Testis (tissue), 2 donors: ENCODE data around the gene PPM1H.

Experiments used
- POLR2A ChIP-seq: fragments of 450-650 bp; IDR thresholded peaks from one replicate; pipeline ENCODE4 v1.6.1; 2017; ENCODE audit warnings: antibody characterized with exemption, mild to moderate bottlenecking, moderate library complexity
- TF ChIP-seq, protein P1 (sequence below), 3 experiments: fragments of 450-650 bp in 2 of 3; fragments of 200-600 bp in 1 of 3; sonication (generic) in 1 of 3; IDR thresholded peaks; one replicate each; pipeline ENCODE4 v1.5.1; 2016 to 2019; ENCODE audit warnings: antibody characterized with exemption in 3 of 3, mild to moderate bottlenecking in 2 of 3, moderate library complexity in 1 of 3

DNA sequence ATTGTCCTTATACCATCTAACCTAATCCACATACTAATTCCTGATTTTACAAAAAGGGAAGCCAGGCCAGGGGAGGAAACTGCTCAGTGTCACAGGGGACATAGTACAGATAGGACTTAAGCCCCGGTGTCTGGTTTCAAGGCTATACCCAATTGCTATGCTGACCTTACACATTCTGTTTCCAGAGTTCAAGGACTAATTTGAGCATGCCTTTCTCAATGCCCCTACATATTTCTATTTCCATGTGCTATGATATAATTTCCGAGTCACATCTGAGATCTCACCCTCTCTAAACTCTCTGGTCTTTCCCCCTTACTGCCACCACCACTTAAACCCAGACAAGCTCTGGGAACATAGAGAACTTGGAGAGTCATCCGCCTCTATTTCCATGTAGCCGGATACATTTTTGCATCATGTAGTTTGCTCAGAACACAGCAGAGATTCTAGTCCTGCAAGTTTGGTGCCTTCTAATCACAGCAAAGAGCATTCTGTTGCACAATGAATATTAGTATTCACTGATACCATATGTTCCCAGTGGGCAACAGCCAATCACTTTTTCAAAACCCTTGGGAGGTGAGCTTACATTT is 34.2 kb downstream of the PPM1H start:
- TF ChIP-seq, protein P1, sequence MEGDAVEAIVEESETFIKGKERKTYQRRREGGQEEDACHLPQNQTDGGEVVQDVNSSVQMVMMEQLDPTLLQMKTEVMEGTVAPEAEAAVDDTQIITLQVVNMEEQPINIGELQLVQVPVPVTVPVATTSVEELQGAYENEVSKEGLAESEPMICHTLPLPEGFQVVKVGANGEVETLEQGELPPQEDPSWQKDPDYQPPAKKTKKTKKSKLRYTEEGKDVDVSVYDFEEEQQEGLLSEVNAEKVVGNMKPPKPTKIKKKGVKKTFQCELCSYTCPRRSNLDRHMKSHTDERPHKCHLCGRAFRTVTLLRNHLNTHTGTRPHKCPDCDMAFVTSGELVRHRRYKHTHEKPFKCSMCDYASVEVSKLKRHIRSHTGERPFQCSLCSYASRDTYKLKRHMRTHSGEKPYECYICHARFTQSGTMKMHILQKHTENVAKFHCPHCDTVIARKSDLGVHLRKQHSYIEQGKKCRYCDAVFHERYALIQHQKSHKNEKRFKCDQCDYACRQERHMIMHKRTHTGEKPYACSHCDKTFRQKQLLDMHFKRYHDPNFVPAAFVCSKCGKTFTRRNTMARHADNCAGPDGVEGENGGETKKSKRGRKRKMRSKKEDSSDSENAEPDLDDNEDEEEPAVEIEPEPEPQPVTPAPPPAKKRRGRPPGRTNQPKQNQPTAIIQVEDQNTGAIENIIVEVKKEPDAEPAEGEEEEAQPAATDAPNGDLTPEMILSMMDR (IDR thresholded peaks at IDR 0.05), result no peak
- no peak for TF ChIP-seq POLR2A
